SH-SY5Y (cell line): ENCODE measurements around the gene TRIM14.

Experiments
- GATA2 ChIP-seq: IDR thresholded peaks from 2 replicates; pipeline ENCODE4 v1.6.1; 2011; ENCODE audit warnings: mild to moderate bottlenecking, low read depth, low read length
- GATA3 ChIP-seq: IDR thresholded peaks from 2 replicates; pipeline ENCODE4 v1.6.1; 2011; ENCODE audit warnings: low read depth, mild to moderate bottlenecking, low read length, moderate library complexity

TRIM14 gene

DNA sequence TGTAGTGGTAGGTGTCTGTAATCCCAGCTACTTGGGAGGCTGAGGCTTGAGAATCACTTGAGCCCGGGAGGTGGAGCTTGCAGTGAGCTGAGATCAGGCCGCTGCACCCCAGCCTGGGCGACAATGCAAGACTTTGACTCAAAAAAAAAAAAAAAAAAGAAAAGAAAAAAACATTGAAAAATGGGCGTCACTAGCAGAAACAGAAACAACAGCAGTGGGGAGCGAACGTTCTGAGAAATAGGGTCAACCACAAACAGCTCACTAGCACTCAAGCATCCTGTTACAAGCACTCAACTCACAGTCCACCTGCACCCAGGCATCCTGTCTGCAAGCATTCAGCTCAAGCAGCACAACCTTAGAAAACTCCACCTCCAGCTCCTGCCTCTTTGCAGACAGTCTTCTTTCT is 17.2 kb downstream of the TRIM14 start:
- no peak for TF ChIP-seq GATA3
- no peak for TF ChIP-seq GATA2

DNA sequence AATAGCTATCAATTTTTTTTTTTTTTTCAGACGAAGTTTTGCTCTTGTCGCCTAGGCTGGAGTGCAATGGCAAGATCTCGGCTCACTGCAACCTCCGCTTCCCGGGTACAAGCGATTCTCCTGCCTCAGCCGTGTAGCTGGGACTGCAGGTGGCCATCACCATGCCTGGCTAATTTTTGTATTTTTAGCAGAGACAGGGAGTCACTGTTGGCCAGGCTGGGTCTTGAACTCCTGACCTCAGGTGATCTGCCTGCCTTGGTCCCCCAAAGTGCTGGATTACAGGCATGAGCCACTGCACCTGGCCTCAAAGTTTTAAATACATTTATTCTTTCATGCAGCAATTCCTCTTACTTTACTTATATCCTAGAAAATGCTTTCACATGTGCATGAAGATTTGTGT is 17.6 kb downstream of the TRIM14 start:
- no peak for TF ChIP-seq GATA2
- no peak for TF ChIP-seq GATA3

DNA sequence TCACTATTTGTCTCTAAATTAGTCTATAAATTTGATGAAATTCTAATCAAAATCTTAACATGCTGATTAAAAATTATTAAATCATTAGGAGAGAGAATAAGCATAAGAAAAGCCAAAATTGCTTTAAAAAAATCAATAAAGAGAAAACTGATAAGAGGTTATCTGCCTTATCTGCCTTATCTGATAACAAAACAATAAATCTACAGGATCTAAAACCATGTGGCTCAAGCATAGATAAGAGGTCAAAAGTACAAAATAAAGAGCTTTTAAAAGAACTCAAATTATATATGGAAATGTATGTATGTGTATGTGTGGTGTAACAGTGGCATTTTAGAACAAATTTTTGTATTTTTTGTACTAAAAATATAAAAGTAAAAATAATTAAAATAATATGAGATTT is 18.6 kb downstream of the TRIM14 start:
- TF ChIP-seq GATA2 (no peak), GATA3 (0 out of 2 replicates have a peak, but pooled peaks have one; percentile 25)

DNA sequence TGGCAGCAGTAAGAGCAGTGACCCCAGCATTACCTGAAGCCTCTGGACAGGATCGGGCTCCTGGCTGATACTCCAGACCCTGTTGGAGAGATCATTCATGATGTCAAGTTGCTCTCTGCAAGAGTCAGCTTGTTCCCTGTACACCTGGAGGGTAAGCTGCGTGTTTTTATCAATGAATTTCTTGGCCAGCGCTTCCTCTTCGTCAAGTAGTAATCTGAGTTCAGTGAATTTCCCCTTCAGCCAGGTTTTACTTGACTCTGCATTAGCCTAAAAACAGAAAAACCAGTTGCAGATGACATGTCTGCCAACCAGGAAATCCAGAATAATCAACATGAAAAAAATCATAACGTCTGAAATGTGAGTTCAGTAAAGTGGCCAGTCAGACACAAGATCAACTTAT is 19.1 kb downstream of the TRIM14 start:
- TF ChIP-seq GATA3 (no peak), GATA2 (no peak)

DNA sequence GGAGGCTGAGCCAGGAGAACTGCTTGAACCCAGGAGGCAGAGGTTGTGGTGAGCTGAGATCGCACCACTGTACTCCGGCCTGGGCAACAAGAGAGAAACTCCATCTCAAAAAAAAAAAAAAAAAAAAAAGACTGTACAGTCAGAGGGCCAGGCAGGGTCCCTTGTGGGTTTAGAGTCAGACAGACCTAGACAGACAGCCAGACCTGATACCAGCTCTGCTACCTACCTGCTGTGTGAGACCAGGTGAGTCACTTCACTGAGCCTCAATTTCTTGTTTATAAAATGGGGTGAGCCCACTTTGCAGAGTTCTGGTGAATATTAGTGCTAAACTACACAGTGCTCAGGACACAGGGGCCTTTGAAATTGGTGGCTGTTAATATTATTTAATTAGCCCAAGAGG is 19.7 kb downstream of the TRIM14 start:
- TF ChIP-seq GATA2 (no peak), GATA3 (no peak)

DNA sequence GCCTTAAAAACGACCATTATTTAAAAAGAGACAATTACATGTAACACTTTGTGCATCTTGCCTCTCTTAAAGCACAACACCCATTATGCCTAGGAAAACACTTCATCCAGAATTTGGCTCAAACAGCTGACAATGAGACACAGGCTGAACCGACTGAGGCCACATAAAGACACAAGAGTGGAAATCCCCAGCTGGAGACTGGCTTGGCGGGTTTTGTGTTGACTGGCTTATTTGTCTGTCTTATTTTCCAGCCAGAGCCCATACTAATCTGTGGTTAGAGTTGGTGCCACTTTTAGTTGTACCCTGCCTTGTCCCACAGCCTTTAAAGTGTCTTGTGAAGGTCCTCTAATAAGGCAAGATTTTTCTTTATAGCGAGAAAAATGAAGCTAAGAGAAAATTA is 21.2 kb downstream of the TRIM14 start:
- no peak for TF ChIP-seq GATA3
- TF ChIP-seq GATA2, result no peak

DNA sequence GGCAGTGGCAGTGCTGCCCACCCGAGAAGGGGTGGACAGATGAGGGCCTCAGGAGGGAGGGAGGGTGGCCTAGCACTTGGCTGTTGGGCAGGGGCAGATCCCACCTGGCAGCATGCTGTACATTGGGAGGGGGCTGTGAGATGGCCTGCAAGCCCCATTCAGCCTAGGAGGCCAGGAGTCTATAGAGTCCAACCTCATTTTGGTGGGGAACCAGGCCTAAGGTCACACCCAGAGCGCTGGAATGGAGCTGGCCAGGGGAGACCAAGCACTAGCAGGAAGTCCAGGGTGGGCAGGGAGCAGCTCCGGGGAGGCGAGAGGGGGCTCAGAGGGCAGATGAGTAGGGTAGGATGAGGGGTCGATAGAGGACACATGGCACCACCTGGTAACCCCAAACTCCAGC is 22.9 kb downstream of the TRIM14 start:
- TF ChIP-seq GATA3 (no peak), GATA2 (no peak)

DNA sequence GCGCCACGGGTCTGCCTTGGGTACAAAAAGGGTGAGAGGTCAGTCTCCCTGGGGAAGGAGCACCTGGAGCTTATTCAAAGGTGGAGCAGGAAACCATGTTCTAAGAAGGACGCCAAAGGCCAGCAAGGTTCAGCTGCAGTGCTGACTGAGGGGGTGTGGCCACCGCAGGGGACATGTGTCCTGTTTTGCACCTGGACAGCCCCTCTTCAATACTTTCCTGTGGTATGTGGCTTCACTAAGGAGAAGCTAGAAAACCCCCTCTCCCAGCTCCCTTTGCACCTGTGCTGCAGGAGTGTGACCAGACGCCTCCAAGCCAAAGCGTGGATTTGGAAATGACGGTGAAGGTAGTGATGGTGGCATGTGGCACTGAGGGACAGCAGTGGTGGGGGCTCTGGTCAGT is 23.6 kb downstream of the TRIM14 start:
- TF ChIP-seq GATA2, result no peak
- TF ChIP-seq GATA3, result no peak

DNA sequence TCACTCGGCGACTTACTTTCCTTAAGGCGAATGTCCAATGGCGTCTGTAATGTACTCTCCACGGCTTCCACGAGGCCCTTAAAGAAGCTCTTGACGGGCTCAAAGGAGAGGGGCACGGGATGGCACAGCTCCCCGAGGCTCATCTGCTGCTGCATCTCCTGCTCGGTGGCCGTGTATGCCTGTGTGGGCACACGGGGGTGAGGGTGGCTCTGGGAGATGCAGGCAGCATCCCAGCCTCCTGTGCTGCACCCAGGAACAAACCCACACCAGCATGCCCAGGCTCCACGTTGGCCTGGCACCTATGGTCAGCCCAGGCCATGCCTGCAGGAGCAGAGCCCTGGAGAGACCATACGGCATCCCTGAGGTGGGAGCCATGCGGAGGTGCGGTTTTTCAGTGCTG is 24.2 kb downstream of the TRIM14 start:
- TF ChIP-seq GATA2, result no peak
- TF ChIP-seq GATA3, result no peak

DNA sequence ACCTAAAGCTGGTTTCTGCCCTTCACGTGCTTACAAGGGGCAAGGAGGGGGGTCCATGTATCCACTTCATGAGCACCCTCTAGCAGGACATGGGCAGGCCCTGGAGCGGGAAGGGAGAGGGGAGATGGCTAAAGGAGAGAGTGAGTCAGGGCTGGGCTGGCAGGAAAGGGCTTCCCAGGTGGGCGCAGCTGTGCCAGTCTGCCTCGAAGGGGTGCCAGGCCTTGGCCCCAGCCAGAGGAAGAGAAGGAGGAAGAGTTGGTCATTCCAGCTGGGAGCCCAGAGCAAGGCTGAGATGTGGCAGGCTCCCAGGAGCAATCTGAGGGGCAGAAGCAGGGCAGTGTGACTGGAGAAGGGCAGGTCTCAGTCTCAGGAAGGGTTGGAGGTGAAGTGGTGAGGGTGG is 24.7 kb downstream of the TRIM14 start:
- TF ChIP-seq GATA2 (no peak), GATA3 (no peak)

DNA sequence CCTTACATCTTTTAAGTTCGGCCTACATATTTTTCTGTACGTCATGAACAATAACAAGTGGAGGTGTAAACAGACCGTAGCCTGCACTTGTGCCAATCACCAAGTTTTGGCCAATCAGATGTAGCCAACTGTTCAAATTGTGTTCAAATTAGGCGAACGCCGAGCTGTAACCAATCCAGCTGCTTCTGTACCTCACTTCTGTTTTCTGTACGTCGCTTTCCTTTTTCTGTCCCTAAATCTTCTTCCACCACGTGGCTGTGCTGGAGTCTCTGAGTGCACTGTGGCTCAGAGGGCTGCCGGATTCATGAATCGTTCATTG is 26.4 kb downstream of the TRIM14 start:
- TF ChIP-seq GATA3, result no peak
- TF ChIP-seq GATA2, result no peak

DNA sequence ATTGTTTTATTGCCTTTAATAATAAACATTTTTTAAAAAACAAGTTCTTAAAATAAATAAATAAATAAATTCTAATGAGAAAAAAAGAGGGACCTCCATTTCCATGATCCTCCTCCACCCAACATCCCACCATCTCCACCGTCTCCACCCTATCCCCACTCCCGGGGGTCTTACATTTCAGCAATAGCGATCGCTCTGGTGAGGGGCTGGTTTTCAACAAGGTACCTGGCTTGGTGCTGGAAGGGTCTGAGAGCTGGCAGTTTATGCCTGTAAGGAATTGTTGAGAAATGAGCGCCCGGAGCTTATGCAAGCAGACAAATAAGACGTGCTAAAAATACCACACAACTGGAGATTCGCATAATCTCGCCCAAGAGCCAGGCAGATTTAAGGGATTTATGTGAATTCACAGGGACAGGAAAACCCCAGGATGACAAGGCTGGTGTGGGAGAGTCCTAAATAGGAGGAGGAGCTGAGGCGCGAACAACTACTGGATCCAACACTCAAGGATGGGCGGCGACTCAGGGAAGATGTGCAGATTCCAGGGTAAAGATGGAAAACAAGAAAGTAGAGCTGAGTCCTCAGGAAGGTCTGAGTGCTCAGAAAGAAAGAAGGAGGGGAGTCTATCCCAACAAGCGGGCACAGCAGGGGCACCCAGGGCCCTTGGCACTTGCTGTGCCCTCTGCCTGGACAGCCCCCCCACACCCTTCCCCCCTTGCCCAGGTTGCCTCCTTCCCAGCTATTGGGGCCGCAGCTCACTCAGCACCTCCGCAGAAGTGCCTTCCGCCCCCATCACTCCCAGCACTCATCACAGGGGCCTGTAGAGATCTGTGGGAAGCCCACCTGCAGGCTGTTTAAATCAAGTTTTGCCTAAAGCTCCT is 27.0 kb downstream of the TRIM14 start:
- TF ChIP-seq GATA2 (no peak), GATA3 (no peak)

DNA sequence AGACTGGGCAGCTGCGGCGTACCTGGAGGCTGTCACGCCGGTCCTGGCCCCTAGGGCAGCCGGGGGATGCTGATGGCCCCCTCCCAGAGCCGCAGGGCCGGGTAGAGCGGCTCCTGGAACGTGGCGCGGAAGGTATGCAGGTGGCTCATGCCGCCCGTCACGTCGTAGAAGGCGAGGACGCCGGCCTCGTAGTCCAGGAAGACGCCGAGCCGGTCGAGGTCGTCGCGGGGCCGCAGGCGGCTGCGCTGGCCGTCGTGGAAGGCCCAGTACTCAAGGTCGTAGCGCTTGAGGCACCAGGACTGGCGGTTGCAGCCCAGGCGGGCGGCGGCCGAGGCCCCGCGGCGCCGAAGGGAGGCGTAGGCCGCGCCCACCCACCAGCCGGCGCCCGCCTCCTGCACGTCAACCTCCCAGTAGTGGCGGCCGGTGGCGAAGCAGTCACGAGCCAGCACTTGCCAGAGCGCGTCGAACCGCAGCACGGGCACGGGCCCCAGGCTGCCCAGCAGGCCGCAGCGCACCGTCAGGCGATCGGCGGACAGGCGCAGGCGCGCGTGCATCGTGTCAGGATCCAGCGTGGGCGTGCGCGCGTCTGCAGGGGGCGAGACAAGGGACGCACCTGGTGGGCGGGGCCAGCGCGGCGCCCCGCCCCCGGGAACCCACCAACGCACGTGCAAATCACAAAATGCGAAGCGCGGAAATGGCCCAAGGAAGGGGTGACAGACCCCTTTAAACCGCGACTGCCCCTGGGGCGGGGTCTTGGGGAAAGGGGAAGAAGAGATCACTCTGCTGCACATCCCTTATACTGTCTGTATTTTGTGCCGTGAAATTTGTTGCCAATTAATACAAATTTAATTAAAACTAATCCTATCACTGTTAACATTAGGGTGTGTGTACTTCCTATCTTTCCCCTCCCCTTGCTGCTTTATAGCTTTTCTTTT is 31.3 kb downstream of the TRIM14 start:
- no peak for TF ChIP-seq GATA2
- no peak for TF ChIP-seq GATA3

DNA sequence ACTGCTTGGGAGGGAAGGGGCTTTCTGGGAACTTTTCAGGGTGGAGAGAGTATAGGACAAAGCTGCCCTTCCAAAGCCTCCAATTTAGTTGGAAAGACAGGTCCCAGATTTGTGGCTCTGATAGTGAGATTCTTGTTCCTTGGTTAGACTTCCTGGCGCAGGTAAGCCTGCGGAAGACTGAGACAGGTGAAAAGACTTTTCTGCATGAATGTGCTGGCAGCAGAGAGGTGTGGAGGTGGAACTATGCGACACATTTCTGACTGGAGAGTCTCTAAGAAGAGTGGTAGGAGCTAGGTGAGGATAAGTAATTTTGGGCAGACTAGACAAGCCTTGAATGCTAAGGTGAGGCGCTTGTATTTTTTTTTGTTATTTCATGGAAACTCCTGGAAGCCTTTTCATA is 32.6 kb downstream of the TRIM14 start:
- TF ChIP-seq GATA3, result no peak
- TF ChIP-seq GATA2, result no peak

DNA sequence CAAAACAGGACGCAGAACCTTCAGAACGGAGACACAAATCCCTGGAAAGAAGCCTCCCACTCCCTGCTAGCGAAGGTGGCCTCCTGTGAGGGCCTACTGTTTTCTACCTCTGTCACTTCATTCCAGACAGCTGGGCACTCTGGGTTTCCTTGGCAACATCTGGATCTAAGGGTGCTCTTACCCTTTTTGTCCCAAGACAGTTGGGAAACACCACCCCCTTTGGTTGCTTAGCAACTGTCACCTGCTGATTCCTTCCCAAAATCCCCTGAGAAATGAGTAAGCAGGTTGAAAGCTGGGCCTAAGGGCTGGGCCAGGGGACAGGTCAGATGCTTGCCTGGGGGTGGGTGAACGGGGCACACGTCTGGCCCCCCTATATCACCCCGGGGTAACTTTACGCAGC is 33.1 kb downstream of the TRIM14 start:
- TF ChIP-seq GATA2, result no peak
- no peak for TF ChIP-seq GATA3

DNA sequence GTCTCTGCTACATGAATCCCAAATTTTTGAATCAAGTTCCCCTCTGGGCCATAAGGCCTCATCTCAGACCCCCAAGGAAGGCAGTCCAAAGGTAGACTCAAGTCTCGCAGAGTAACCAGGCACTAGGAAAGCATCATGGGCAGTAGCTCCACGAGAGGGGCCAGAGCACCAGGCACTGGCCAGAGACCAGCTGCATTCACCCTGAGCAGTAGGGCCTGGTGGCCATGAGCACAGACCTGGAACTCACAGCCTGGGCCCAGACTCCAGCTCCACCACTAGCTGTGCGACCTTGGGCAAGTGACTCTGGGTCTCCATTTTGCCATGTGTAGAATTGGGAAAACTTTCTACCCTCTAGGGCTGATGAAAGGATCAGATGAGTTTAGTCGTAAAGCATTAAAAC is 34.0 kb downstream of the TRIM14 start:
- TF ChIP-seq GATA3, result no peak
- no peak for TF ChIP-seq GATA2
